Tibial artery (tissue), 4 donors: ENCODE data around the gene ADARB2.
"Not testable (repeated sequence)": the region's sequence is repeated elsewhere in the genome, so short reads cannot be mapped to it uniquely, and the experiment has no call there.

ENCODE experiments used
- DNase-seq, 2 donors: peaks; one replicate each; pipeline ENCODE4 v3.0.0-alpha.2; 2019
- H3K27ac ChIP-seq, 2 donors: fragments of 200-600 bp; sonication (generic) in 1 of 2; 1 replicate in 1 of 2; 2 replicates in 1 of 2; pipeline ENCODE4 v1.5.1; 2018 to 2019; ENCODE audit warnings: mild to moderate bottlenecking in 1 of 2
- H3K27me3 ChIP-seq, 2 donors: fragments of 200-600 bp; sonication (generic) in 1 of 2; one replicate each; pipeline versions ENCODE4 v1.5.1 to v1.6.0; 2016 to 2019
- H3K36me3 ChIP-seq, 3 donors: fragments of 200-600 bp; sonication (generic) in 2 of 3; one replicate each; pipeline ENCODE4 v1.5.1; 2016 to 2019; ENCODE audit warnings: mild to moderate bottlenecking in 2 of 3
- H3K4me1 ChIP-seq, 4 donors: fragments of 200-600 bp; sonication (generic) in 2 of 4; 1 replicate in 3 of 4; 2 replicates in 1 of 4; pipeline ENCODE4 v1.5.1; 2016 to 2019
- H3K4me3 ChIP-seq, 2 donors: fragments of 200-600 bp; sonication (generic) in 1 of 2; 1 replicate in 1 of 2; 2 replicates in 1 of 2; pipeline ENCODE4 v1.5.1; 2018 to 2019; ENCODE audit warnings: mild to moderate bottlenecking in 2 of 2
- H3K9me3 ChIP-seq, 3 donors: fragments of 200-600 bp; sonication (generic) in 1 of 3; one replicate each; pipeline ENCODE4 v1.5.1; 2016 to 2019
- intact Hi-C: fragments of 100-400 bp; cut with DNase I; formaldehyde crosslinking; loops from one replicate; pipeline ENCODE4 v1.15.0; 2023; ENCODE audit warnings: low total_unique reads
- TF ChIP-seq, protein P1 (sequence below), 2 experiments: fragments of 200-600 bp in 1 of 2; fragments of 450-650 bp in 1 of 2; IDR thresholded peaks; one replicate each; pipeline ENCODE4 v1.5.1; 2017 to 2019; ENCODE audit warnings: antibody characterized with exemption in 2 of 2, mild to moderate bottlenecking in 1 of 2, moderate library complexity in 1 of 2

ADARB2 gene

DNA sequence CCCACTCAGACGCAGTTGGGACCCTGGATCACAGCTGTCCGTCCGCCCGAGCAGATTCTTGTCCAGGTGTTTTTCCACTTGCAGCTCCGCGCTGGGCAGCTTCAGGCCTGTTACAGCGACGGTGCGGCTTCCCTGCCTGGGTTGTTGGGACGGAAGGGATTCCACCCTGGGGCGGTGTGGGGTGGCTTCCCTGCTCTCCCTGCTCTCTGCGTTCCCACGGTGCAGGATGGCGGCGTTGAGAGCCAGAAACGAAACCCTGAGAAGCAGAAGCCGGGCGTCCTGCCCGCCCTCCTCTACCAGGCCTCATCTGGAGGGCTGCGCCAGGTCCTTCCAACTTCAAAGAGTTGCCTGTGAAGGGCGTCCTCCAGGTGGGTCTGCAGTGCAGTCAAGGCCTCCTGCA lies 194.4 kb downstream of the ADARB2 start:
- no peaks in the 10 kb centered on the region for H3K4me1 ChIP-seq
- TF ChIP-seq, protein P1, sequence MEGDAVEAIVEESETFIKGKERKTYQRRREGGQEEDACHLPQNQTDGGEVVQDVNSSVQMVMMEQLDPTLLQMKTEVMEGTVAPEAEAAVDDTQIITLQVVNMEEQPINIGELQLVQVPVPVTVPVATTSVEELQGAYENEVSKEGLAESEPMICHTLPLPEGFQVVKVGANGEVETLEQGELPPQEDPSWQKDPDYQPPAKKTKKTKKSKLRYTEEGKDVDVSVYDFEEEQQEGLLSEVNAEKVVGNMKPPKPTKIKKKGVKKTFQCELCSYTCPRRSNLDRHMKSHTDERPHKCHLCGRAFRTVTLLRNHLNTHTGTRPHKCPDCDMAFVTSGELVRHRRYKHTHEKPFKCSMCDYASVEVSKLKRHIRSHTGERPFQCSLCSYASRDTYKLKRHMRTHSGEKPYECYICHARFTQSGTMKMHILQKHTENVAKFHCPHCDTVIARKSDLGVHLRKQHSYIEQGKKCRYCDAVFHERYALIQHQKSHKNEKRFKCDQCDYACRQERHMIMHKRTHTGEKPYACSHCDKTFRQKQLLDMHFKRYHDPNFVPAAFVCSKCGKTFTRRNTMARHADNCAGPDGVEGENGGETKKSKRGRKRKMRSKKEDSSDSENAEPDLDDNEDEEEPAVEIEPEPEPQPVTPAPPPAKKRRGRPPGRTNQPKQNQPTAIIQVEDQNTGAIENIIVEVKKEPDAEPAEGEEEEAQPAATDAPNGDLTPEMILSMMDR (IDR thresholded peaks at IDR 0.05): no peak
- DNase-seq: peak in 1 of 2 donors; percentile 54
- intact Hi-C loops: no loop called here
- H3K27ac ChIP-seq: no peak overlapping the region
- H3K4me3 ChIP-seq: no peak overlapping the region
- no peaks in the 10 kb centered on the region for H3K9me3 ChIP-seq
- peaks cover 0 to 15% of the 10 kb centered on the region in 2 donors for H3K27me3 ChIP-seq
- H3K36me3 ChIP-seq: no peaks in the 10 kb centered on the region

DNA sequence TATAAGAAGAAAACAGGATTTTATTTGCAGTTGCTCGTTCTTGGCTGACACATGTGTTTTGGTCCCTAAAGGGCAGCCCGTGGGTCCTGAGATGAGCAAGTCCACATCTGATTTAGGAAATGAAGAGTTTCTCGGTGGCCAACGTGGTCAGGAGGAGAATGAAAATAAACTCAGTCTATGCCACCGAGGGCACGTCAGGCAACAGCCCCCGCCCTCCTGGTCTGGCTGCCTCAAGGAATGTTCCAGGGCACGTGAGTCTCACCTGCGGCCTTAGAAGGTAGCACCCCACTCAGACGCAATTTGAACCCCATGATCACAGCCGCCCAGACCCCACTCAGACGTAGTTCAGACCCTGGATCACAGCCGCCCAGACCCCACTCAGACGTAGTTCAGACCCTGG lies 197.2 kb downstream of the ADARB2 start:
- Histone ChIP-seq H3K27me3 (peaks cover 0 to 6% of the 10 kb centered on the region in 2 donors), H3K4me3 (no peak overlapping the region), H3K27ac (no peak overlapping the region), H3K4me1 (no peaks in the 10 kb centered on the region), H3K9me3 (no peaks in the 10 kb centered on the region), H3K36me3 (no peaks in the 10 kb centered on the region)
- peak in 1 of 2 donors; percentile 27 for DNase-seq
- TF ChIP-seq, protein P1 (IDR thresholded peaks at IDR 0.05): no peak
- intact Hi-C loops: no loop called here

DNA sequence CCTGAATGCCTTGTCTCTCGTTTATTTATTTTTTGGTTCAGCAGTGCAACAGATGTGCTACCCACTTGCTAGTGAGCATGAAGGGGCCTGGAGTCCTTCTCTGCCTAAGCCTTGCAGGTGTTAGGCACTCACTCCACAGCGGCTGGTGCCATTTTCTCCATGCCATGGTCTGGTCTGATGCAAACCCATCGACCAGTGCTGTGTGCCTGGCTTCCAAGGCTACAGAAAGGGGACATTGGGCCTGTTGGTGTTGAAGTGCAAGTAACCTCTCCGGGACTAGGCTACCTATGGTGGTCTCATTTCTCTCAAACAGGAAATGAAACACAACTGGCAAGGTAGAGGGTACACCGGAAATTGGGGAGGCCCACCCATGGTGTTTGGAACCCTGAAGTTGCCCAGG lies 198.1 kb downstream of the ADARB2 start:
- DNase-seq: no peak
- TF ChIP-seq, protein P1 (IDR thresholded peaks at IDR 0.05): no peak
- no peaks in the 10 kb centered on the region for H3K36me3 ChIP-seq
- H3K27me3 ChIP-seq: peaks cover 0 to 12% of the 10 kb centered on the region in 2 donors
- H3K9me3 ChIP-seq: no peaks in the 10 kb centered on the region
- no peaks in the 10 kb centered on the region for H3K4me1 ChIP-seq
- no peak overlapping the region for H3K4me3 ChIP-seq
- no peak overlapping the region for H3K27ac ChIP-seq
- intact Hi-C loops: no loop called here

DNA sequence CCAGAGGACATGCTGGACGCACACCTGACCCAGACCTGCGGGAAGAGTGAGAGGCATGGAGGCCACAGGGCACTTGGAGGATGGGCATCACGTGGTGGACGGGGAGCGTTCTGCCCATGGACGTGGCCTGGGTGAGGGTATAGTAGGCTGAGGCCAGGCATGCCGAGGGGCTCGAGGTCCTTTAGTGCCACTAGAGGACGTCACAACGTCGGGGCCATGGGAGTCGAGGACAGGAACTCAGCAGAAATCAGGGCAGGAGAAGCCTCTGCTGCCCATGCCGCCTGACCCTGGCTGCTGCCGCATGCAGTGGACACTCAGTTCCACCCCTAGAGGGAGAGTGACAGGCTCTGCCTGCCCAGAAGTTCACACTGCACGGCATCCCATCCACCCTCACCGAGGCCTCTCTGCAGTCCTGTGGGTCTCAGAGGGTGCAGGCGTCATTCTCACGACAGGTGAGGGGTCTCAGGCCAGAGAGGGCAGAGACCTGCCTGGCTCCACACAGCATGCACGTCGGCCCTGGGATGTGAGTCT lies 198.7 kb downstream of the ADARB2 start:
- Histone ChIP-seq H3K4me3 (no peak overlapping the region), H3K27me3 (peaks cover 0 to 12% of the 10 kb centered on the region in 2 donors), H3K4me1 (no peaks in the 10 kb centered on the region), H3K9me3 (no peaks in the 10 kb centered on the region), H3K36me3 (no peaks in the 10 kb centered on the region), H3K27ac (no peak overlapping the region)
- TF ChIP-seq, protein P1 (IDR thresholded peaks at IDR 0.05): no peak
- no peak for DNase-seq
- intact Hi-C loops: no loop called here

DNA sequence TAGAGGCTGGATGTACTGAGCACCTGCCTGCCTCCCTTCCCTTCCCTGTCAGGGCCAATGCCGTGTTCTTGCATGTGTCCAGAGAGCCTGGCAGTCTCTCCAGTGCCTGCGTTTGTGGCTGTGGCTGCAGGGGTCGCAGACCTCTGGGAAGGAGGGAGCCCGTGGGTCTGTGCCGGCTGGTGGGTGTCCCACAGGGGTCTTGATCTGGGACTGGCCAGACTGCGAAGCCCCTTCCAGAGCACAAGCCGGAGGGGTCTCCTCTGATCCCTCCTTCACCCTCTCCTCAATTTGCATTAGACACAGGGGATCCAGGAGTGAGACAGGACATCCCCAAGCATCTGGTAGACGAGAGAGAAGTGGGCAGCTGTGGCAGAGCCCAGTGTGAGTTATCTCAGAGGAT lies 199.2 kb downstream of the ADARB2 start:
- H3K36me3 ChIP-seq: no peaks in the 10 kb centered on the region
- H3K4me1 ChIP-seq: no peaks in the 10 kb centered on the region
- H3K4me3 ChIP-seq: no peak overlapping the region
- TF ChIP-seq, protein P1 (IDR thresholded peaks at IDR 0.05): no peak
- no peak for DNase-seq
- no peaks in the 10 kb centered on the region for H3K9me3 ChIP-seq
- H3K27me3 ChIP-seq: peaks cover 0 to 15% of the 10 kb centered on the region in 2 donors
- intact Hi-C loops: no loop called here
- H3K27ac ChIP-seq: no peak overlapping the region

DNA sequence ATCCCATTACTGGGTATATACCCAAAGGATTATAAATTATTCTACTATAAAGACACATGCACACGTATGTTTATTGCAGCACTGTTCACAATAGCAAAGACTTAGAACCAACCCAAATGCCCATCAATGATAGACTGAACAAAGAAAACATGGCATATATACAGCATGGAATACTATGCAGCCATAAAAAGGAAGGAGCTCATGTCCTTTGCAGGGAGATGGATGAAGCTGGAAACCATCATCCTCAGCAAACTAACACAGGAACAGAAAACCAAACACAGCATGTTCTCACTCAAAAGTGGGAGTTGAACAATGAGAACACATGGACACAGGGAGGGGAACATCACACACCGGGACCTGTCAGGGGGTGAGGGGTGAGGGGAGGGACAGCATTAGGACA lies 199.9 kb downstream of the ADARB2 start:
- H3K36me3 ChIP-seq, DNase-seq, H3K27ac ChIP-seq, H3K9me3 ChIP-seq, intact Hi-C loops, H3K4me3 ChIP-seq, H3K4me1 ChIP-seq: not testable (repeated sequence)
- H3K27me3 ChIP-seq: peaks cover 0 to 15% of the 10 kb centered on the region in 2 donors
